ENCODE measurements around the gene KRT5.

Gene KRT5

GRCh38 chr12:52521175-52521567, 977 bp upstream of the KRT5 start:
- no peak overlapping the region for H3K27ac ChIP-seq
- TF ChIP-seq CTCF (IDR thresholded peaks at IDR 0.05) = no peak
- H3K36me3 ChIP-seq (ENCODE audit: control insufficient read depth, insufficient read depth, low read length) = no peaks in the 10 kb centered on the region
- no peaks in the 10 kb centered on the region for H3K79me2 ChIP-seq
- H3K4me3 ChIP-seq (ENCODE audit: low read depth, low read length) = no peak overlapping the region
- H3K9me3 ChIP-seq (ENCODE audit: control insufficient read depth, low read length) = no peaks in the 10 kb centered on the region
- H3K27me3 ChIP-seq (ENCODE audit: control insufficient read depth, insufficient read depth, low read length) = no peaks in the 10 kb centered on the region
- H2AFZ ChIP-seq = no peak overlapping the region
- H3K4me1 ChIP-seq = no peaks in the 10 kb centered on the region
- no peak overlapping the region for H3K9ac ChIP-seq
- H3K4me2 ChIP-seq (ENCODE audit: low read length) = no peak overlapping the region

GRCh38 chr12:52519387-52519703, 849 bp downstream of the KRT5 start:
- Histone ChIP-seq H3K4me3 (ENCODE audit: low read depth, low read length) (no peak overlapping the region), H3K9ac (no peak overlapping the region), H3K27me3 (ENCODE audit: control insufficient read depth, insufficient read depth, low read length) (no peaks in the 10 kb centered on the region), H3K36me3 (ENCODE audit: control insufficient read depth, insufficient read depth, low read length) (no peaks in the 10 kb centered on the region), H2AFZ (no peak overlapping the region), H3K4me2 (ENCODE audit: low read length) (no peak overlapping the region), H3K4me1 (no peaks in the 10 kb centered on the region), H3K27ac (no peak overlapping the region), H3K79me2 (no peaks in the 10 kb centered on the region), H3K9me3 (ENCODE audit: control insufficient read depth, low read length) (no peaks in the 10 kb centered on the region)
- TF ChIP-seq CTCF (IDR thresholded peaks at IDR 0.05) = no peak

GRCh38 chr12:52518574-52519386, 1.4 kb downstream of the KRT5 start:
- Histone ChIP-seq H3K79me2 (no peaks in the 10 kb centered on the region), H3K9me3 (ENCODE audit: control insufficient read depth, low read length) (no peaks in the 10 kb centered on the region), H2AFZ (no peak overlapping the region), H3K36me3 (ENCODE audit: control insufficient read depth, insufficient read depth, low read length) (no peaks in the 10 kb centered on the region), H3K4me2 (ENCODE audit: low read length) (no peak overlapping the region), H3K27me3 (ENCODE audit: control insufficient read depth, insufficient read depth, low read length) (no peaks in the 10 kb centered on the region), H3K4me3 (ENCODE audit: low read depth, low read length) (no peak overlapping the region), H3K27ac (no peak overlapping the region), H3K9ac (no peak overlapping the region), H3K4me1 (no peaks in the 10 kb centered on the region)
- TF ChIP-seq CTCF (IDR thresholded peaks at IDR 0.05) = no peak

- no peak overlapping the region for H3K27ac ChIP-seq
- no peaks in the 10 kb centered on the region for H3K27me3 ChIP-seq (ENCODE audit: control insufficient read depth, insufficient read depth, low read length)
- no peaks in the 10 kb centered on the region for H3K4me1 ChIP-seq
- no peak overlapping the region for H2AFZ ChIP-seq
- no peaks in the 10 kb centered on the region for H3K9me3 ChIP-seq (ENCODE audit: control insufficient read depth, low read length)
- no peaks in the 10 kb centered on the region for H3K79me2 ChIP-seq
- no peak overlapping the region for H3K4me3 ChIP-seq (ENCODE audit: low read depth, low read length)
- no peaks in the 10 kb centered on the region for H3K36me3 ChIP-seq (ENCODE audit: control insufficient read depth, insufficient read depth, low read length)
- no peak for TF ChIP-seq CTCF (IDR thresholded peaks at IDR 0.05)
- H3K4me2 ChIP-seq (ENCODE audit: low read length) = no peak overlapping the region
- H3K9ac ChIP-seq = no peak overlapping the region
These were observed 2.3 kb downstream of the KRT5 start for GRCh38 chr12:52517888-52518287.

Data from parathyroid adenoma (tissue), 2 donors.